GM19455 (cell line): ENCODE results near the gene IFFO2.
"Not testable (repeated sequence)": the region's sequence is repeated elsewhere in the genome, so short reads cannot be mapped to it uniquely, and the experiment has no call there.

Experiments
- ATAC-seq: cut with Tn5 transposase; IDR thresholded peaks from one replicate; pipeline ENCODE4 v1.9.1; 2021; ENCODE audit not compliant: unreplicated experiment

The IFFO2 gene

DNA sequence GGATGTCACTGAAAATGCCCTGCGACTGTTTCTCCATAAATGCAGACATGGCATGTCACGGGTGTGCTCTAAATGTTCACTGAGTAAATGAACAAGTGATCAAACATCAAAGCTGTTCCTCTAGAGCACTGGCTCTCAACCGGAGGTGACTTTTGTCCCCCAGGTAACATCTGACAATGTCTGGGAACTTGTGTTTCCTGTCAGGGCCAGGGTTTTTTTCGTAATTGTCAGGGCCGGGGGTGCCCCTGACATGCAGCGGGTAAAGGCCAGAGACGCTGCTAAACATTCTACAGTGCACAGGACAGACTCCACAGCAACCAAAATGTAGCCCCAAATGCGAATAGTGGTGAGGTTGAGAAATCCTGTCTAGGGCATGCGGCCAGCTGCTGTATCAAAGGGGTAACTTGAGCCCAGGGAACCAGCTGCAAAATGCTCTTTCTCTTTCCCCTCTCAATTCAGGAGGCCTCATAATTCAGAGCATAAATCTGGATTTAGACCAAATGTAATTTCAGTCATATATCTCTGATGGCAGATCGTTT lies 56.1 kb downstream of the IFFO2 start:
- no peak for ATAC-seq

DNA sequence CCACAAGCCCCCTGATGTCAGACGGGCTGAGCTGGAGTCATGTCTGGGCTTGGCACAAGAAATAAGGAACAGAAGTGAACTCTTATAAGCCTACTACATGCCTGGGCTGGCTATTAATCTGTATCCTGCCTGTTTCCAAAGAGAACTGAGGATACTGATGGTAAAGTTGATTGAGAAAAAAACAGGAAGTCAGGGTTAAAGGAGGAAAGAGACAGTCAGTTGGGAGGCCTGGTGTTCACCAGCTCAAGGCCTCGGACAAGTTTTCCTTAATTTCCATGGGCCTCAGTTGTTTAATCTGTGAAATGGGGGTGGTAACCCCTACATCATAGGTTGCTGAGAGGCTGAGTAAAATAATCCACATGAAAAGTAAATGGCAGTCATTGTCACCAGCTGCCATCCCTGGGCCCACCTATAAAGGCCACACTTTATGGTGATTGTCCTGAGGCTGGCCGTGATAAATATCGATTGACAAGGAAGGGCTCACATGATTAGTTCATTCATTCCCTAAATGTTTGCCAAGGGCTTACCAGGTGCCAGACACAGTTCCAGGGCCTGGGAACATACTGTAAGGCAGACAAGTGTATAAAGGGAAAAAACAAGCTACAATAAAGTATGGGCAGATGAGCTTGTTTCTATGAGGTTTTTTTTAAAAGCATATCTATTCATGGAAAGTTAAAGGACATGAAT lies 57.0 kb downstream of the IFFO2 start:
- no peak for ATAC-seq

DNA sequence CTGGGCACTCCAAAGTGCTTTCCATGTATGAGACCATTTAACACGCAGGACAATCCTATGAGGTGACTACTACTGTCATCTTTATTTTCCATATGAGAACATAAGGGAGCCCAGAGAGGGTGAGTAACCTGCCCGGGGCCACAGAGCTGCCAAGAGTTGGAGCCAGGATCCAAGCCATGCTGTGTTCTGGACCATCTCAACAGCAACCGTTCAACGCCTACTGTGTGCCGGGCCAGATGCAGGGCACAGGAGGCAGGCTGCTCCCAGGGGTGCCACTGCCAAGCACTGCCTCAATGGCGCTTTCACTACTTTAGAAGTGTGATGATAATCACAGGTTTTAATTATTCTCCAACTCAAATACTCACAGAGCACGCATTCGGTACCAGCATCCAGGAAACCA lies 57.9 kb downstream of the IFFO2 start:
- ATAC-seq, result no peak

DNA sequence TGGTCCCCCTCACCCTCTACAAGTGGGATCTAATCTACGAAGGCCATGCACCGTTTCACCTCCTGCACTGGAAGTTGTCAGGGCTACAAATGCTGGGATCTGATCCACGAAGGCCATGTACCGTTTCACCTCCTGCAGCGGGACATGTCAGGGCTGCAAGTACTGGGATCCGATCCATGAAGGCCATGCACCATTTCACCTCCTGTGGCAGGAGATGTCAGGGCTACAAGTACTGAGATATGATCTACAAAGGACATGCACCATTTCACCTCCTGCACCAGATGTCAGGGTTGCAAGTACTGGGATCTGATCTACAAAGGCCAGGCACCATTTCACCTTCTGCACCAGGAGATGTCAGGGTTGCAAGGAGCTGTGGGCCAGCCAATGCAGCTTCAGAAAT lies 61.2 kb downstream of the IFFO2 start:
- ATAC-seq, result no peak

DNA sequence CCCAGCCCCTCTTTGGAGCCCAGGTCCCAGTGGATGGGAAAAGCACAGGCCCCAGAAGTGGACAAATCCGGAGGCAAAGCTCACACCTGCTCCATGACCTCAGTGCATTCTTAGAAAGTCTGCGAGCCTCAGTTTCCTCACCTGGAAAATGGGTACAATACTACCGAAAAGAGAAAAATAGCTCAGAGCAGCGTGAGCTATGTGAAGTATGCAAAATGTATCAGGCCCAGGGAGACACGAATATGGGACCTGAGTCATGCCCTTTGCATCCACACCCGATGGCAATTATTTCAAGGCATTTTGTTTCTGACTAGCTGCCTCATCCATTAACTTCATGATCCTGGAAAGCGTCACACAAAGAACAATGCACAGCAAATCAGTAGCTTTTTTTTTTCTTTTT lies 63.4 kb downstream of the IFFO2 start:
- no peak for ATAC-seq

DNA sequence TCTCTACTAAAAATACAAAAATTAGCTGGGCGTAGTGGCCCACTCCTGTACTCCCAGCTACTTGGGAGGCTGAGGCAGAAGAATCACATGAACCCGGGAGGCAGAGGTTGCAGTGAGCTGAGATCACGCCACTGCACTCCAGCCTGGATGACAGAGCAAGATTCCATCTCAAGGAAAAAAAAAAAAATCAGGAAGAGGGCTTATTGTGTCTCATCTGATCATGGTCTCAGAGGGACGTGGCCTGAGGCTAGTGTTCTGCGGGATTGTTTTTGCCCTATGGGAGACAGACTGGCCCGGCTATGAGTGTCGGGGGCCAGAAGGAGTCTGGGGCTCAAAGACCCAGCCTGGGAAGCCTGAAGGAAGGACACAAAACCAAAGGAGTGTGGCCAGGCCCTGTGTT lies 64.6 kb downstream of the IFFO2 start:
- ATAC-seq, result not testable (repeated sequence)

DNA sequence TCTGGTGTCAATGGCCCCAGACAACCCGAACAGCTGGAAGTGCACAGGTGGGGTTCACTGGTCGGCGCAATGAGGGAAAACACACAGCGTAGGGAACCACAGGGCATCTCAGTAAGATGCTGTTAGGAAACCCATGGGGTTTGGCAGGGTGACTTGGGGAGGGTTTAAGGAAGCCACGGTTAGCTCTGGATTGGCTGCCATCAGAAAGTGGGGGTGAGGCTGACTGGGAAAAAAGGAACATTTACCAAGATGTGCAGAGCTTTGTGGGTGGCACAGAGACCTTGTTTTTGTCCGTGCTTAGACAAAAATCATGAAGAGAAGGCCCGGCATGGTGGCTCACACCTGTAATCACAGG lies 65.1 kb downstream of the IFFO2 start:
- ATAC-seq, result no peak

DNA sequence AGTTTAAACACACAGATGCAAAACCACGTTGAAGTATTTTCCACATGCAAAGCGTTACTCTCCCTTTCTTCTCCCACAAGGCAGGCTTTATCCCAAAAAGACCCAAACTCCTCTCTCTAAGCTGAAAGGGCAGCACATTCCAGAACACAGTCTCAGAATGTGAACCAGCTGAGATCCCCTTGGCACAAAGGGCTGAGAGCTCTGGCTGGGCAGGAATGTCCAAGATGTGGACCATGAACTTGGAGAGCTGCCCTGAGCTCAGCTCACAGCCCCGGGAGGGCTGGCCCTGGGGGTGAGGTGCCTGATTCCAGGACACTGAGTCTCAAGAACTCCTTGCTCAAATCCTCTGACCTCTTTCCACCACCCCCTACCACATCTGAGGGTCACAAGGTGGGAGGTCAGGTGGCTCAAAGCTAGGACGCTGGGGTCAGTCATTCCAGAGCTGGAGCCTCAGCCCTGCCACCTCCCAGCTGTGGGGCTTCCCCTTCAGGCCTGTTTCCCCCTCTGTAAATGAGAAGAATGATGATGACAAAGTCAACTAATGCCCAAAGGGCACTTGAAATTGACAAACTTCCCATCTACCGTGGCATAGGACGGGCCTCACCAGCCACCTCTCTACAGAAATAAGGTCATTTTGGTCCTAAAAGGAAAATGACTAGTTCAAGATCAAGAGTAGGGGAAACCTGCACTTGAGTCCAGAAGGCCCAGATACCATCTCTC lies 65.6 kb downstream of the IFFO2 start:
- no peak for ATAC-seq

DNA sequence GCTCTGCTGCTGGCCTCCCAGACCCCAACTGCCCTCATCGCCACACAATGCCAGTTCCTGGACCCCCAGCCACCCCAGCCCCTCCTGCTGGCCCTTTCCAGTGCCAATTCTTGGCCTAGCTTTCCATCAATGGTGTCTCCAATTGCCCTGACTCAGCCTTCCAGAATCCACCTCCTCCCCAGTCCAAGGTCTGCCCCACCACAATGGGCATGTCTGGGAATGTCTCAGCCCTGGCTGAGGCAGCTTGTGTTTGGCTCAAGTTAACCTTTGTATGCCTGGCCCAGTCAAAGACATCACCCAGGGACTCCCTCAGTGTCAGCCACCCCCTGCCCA lies 70.5 kb downstream of the IFFO2 start:
- ATAC-seq, result no peak

DNA sequence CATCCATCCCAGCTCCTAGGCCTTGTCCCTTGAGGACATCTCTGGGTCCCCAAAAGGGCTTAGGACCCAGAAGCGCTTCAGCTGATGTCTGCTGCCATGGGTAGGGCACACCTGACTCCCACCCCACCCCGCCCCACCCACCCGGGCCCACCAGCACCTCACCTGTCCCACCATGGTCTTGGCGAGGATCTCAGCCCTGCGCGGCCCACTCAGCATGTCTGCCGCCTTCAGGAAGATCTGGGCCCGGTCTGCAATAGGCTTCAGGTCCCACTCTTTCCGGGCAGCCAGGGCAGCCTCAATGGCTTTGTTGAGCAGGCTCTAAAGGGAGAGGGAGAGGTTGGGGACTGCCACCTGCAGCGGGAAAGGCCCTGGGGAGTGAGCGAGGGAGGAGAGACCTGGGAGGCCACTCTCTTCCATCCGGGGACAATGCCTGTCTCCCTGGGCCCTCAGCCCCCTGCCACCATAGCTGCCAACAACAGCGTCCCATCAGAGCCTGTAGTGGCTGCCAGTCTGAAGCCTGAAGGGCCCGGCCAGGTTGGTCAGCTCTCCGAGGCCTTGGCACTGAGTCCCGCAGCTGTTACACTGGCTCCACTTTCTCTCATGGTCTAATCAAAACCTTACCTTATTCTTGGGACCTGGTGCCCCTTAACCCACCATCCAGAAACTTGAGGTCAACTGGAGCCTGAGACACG lies 71.0 kb downstream of the IFFO2 start:
- ATAC-seq, result no peak

DNA sequence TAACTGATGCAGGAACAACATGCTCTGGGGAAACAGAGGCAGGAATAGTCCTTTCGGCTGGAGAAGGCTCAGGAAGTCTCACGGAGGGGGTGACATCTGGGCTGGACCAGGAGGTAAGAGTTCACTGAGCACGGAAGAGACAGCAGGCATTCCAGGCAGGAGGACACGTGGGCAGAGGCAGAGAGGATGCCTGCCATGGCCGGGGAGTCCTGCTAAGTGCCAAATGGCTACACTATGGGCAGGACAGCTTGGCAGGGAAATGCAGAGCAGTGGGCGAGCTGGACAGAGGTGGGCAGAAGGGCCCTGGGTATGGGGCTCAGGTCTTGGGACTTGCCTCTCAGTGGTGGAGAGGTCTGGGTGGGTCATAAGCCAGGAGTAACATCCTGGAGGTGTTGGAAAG lies 71.7 kb downstream of the IFFO2 start:
- ATAC-seq, result no peak

DNA sequence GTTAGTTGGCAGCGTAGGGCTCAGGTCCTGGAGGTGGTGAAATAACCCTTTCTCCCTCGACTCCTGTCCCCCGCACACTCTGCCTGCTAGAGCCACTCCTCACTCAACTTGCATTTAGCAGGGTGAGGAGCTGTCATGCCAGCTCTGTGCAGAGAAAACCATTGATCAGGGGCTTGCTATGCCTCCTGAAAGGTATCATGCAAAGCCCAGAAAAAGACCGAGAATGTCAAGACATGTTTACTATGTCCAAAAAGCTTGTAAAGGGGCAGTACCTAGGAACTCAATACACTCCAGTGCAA lies 72.1 kb downstream of the IFFO2 start:
- no peak for ATAC-seq

DNA sequence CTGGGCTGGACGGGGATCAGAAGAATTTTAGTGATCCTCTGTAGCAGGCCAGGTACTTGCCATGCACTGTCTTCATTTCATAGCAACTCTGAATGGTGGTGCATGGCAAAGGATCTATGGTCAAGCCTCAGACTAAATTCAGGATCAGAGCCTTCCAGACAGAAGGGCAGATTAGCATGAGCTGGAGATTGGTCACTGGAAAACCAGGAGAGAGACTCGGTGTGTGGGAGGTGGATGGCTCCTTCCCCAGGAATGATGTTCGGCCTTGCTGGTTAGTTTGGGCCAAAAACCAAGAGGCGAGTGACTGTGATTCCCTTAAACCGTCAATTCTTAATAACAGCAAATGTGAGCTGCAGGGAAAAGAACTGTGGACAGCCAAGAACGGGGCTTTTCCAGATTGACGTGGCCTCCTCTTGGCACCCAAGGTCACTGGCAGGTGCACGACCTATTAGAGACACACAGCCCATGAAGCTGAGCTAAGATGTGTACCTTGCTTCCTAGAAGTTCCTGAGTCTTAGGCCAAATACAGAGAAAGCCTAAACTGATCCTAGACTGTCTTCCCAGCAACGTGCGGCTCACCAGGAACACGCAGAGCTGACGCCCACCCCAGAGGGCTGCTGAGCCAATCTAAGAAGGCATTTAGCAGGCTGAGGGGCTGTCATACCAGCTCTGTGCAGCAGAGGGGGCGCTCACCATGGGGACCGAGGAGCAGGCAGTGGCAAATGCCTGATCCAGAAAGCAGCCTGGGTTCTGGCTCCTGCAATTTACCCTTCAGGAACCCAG lies 72.6 kb downstream of the IFFO2 start:
- ATAC-seq, result no peak

DNA sequence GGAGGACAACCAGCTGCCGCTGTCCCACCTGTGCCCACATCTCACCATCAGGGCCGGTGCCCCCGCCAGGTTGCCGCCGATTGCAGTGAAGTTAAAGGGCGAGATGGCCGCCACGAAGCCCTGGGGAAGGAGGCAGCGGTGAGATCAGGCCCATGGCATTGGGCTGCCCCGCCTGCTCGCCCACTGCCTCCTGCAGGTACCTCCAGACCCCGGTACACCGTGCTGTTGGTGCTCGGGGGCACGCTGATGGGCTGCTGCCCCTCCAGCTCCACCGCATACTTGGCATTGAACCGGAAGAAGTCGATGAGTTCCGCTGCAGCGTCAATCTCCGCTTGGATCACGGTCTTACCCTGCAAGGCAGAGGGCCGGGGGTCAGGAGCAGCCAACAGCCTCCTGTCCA lies 73.4 kb downstream of the IFFO2 start:
- ATAC-seq, result no peak

DNA sequence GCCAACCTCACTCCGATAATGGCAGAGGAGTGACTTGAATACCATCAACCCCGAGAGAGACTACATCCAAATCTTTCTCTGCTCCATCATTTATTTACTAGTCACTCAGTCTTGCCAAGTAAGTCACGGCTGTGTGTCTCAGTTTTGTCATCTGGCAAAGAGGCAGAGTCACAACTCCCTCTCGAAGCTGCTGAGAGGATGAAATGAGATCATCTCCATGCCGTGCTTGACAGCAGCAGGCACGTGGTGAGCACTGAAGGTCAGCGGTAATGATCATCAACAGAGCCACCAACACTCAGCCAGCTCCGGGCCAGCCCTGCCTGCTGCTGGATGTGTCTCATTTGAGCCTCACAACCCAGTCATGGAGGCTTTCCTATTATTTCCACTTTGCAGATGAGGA lies 74.0 kb downstream of the IFFO2 start:
- ATAC-seq, result no peak

DNA sequence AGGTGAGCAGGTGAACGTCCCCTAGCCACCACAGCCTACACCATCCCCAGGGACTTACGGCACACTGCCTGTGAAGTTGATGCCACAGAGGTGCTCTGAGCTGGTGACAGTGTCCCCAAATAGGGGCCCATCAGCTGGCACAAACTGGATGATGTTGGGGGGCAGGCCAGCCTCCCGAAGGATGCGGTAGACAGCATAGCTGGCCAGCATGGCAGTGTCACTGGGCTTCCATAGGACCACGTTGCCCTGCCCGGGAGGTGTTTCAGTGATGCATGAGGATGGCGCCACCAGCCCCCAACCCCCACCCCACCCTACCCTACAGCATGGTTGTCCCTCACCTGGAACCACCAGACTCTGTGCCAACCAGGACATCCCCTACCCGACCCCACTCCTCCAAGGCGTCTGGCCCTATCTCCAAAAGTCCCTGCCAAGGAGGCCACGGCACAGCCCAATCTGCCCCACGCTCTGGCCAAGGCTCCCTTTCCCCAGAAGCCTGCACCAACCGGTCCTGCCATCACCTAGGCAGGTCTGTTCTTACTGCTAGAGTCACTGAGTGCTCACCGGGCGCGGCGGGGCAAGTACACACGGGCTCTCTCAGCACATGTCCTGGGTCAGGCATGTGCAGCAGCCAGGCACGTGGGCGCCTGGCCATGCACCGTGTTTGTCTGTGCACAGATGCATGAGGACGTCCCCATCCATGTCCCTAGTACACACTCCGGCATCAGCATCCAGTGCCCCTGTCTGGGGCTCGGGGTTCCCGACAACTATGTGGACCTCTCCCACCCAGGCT lies 74.6 kb downstream of the IFFO2 start:
- no peak for ATAC-seq

DNA sequence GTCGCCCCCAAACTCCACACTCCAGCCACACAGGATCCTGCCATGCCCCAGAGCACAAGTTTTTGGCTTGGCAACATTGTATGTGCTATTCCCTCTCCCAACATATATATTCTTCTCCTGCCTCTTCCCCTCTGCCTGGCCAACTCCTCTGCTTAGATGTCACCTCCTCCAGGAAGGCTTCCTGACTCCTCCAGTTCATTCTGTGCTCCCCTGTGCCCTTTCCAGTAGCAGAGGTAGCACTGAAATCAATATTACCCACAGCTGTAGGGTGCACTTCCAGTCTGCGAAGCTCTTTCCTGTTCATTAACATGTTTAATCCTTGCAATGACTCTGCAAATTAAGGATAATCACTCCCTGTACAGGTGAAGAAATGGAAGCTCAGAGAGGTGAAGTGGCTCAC lies 75.3 kb downstream of the IFFO2 start:
- ATAC-seq, result no peak

DNA sequence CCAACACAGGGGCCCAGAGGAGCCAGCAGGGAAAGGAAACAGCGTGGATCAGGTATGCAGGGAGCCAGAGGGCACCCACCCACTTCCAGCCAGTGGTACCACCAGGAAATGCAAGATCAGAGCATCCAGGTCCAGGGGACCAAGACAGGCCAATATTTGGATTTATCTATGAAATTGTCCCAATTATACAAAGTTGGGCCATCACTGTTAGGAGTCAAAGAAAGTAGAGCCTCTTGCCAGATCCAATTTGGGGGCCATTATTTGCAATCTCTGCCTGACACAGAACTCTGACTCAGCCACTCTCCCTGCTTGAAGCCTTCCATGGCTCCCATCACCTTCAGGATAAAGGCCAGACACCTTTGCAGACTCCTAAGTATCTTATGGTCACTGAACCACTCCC lies 75.9 kb downstream of the IFFO2 start:
- ATAC-seq, result no peak

DNA sequence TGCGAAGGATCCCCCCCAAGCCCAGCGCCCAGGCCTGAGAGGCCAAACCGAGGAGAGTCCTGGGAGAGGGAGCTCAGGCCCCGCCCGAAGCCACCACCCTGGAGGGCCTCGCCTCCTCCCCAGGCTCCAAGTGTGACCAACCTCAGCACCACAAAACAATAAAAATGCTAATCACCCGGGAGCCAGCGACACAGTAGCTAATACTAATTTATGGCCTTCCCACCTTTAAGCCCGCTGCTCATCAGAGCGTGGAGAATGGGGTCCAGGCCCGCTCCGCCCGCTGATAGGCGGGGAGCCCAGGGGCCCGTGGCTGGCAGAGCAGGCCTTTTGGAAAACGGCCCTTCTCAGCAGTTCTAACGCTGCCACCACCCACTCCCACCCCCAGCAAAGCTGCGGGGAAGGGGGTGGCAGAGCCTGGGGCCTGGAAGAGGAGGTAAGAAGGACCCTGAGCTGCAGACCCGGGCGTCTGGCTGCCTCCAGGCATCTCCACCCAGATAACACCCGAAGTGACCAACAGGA lies 76.6 kb downstream of the IFFO2 start:
- no peak for ATAC-seq

DNA sequence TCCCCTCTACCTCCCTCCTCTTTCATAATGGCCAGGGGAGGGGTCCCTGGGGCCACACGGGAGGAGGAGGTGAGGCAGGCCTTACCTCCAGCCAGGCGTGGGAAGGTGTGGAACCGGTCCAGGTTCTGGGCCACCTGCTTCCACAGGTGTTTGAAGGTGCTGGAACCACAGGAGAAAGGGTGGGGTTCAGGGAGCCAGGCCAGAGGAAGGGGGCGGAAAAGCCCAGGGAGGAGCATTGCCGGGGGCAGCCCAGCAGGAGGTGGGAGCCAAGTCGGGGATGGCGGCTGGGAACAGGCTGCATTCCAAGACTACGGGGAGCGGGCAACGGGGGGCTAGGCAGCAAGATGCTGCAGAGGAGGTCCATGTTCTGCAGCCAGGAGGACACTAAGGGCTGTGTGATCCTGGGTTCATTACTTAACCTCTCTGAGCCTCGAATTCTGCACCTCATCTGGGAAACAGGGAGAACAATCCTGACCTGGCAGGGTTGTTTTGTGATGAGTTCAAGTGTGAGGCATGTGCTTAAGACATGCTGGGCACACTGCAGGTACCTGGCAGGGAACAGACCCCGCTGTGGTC lies 77.2 kb downstream of the IFFO2 start:
- no peak for ATAC-seq
